Keratinocyte (primary cell): Measurements from ENCODE around the gene NPAS3. TPM values are rescaled to one million over a fixed set of nuclear protein-coding genes. Genes with fewer than 3 reads are reported as not detected.
A peak's percentile ranks its signal among the peaks of the same experiment; 100 is the strongest.

Experiments used
- DNase-seq: peaks from one replicate; pipeline ENCODE4 v3.0.0-alpha.2; 2011; ENCODE audit warnings: low read depth, missing footprints, low spot score
- FAIRE-seq: peaks from 2 replicates; lab custom pipeline; 2011; peaks lifted over from hg19 to GRCh38; lab: Jason Lieb, UNC
- H2AFZ ChIP-seq: 2 replicates; pipeline ENCODE4 v1.6.0; 2012; ENCODE audit warnings: low read length, control low read depth, inconsistent platforms; ENCODE audit not compliant: control insufficient read depth
- H3K27ac ChIP-seq: 2 replicates; pipeline ENCODE4 v1.5.1; 2011; ENCODE audit warnings: low read length; ENCODE audit not compliant: control insufficient read depth, insufficient read depth
- H3K27me3 ChIP-seq: 3 replicates; pipeline ENCODE4 v1.6.0; 2011; ENCODE audit warnings: low read length; ENCODE audit not compliant: control insufficient read depth, insufficient read depth; ENCODE audit errors: extremely low read depth
- H3K36me3 ChIP-seq, 2 experiments: 2 replicates in 1 of 2; 3 replicates in 1 of 2; pipeline ENCODE4 v1.5.1; 2011; ENCODE audit warnings: low read length in 2 of 2, mild to moderate bottlenecking in 1 of 2; ENCODE audit not compliant: control insufficient read depth in 2 of 2, insufficient read depth in 2 of 2; ENCODE audit errors: extremely low read depth in 1 of 2
- H3K4me1 ChIP-seq: 3 replicates; pipeline ENCODE4 v1.5.1; 2011; ENCODE audit warnings: low read length; ENCODE audit not compliant: control insufficient read depth, insufficient read depth; ENCODE audit errors: extremely low read depth
- H3K4me2 ChIP-seq: 3 replicates; pipeline ENCODE4 v1.6.0; 2011; ENCODE audit warnings: low read depth, low read length; ENCODE audit not compliant: control insufficient read depth, insufficient read depth; ENCODE audit errors: extremely low read depth
- H3K4me3 ChIP-seq, 3 experiments: fragments of 200-600 bp in 1 of 3; sonication (generic) in 1 of 3; 2 replicates in 2 of 3; 3 replicates in 1 of 3; pipeline ENCODE4 v1.5.1; 2011 to 2016; ENCODE audit warnings: low read length in 3 of 3, mild to moderate bottlenecking in 3 of 3, control low read depth in 2 of 3, inconsistent platforms in 1 of 3, low read depth in 1 of 3, mixed read lengths in 1 of 3, mixed run types in 1 of 3, moderate library complexity in 1 of 3; ENCODE audit not compliant: control insufficient read depth in 2 of 3, insufficient read depth in 2 of 3; ENCODE audit errors: extremely low read depth in 1 of 3
- H3K79me2 ChIP-seq: 2 replicates; pipeline ENCODE4 v1.6.0; 2012; ENCODE audit warnings: low read length; ENCODE audit not compliant: control insufficient read depth, insufficient read depth
- H3K9ac ChIP-seq: 3 replicates; pipeline ENCODE4 v1.6.0; 2011; ENCODE audit warnings: low read length; ENCODE audit not compliant: control insufficient read depth, insufficient read depth; ENCODE audit errors: extremely low read depth
- H3K9me1 ChIP-seq: 3 replicates; pipeline ENCODE4 v1.6.0; 2011; ENCODE audit warnings: low read length; ENCODE audit not compliant: control insufficient read depth, insufficient read depth; ENCODE audit errors: extremely low read depth
- H3K9me3 ChIP-seq: 2 replicates; pipeline ENCODE4 v1.5.1; 2012; ENCODE audit warnings: low read depth, low read length; ENCODE audit not compliant: control insufficient read depth
- H4K20me1 ChIP-seq: 3 replicates; pipeline ENCODE4 v1.6.0; 2011; ENCODE audit warnings: low read length; ENCODE audit not compliant: control insufficient read depth, insufficient read depth; ENCODE audit errors: extremely low read depth
- CTCF ChIP-seq, 3 experiments: IDR thresholded peaks in 1 of 3; conservative IDR thresholded peaks in 1 of 3; optimal IDR thresholded peaks in 1 of 3; 2 replicates in 2 of 3; 3 replicates in 1 of 3; pipeline versions ENCODE3 to v1.5.1; 2011; ENCODE audit warnings: low read length in 3 of 3, mild to moderate bottlenecking in 3 of 3, moderate library complexity in 2 of 3, control low read depth in 1 of 3, inconsistent platforms in 1 of 3; ENCODE audit not compliant: insufficient read depth in 2 of 3; ENCODE audit errors: extremely low read depth in 1 of 3
- EZH2 ChIP-seq: IDR thresholded peaks from one replicate; pipeline ENCODE4 v1.6.1; 2012; ENCODE audit warnings: inconsistent platforms, mild to moderate bottlenecking, low read length, moderate library complexity
- dilution Hi-C: fragments of 300-500 bp; cut with MboI; formaldehyde crosslinking; loops from one replicate; pipeline ENCODE4 v1.7.0; 2020; ENCODE audit warnings: low sequenced_read_pairs; ENCODE audit not compliant: extremely low pct_ligation_motif_present
- polyA plus RNA-seq, 5 experiments: library from polyadenylated mRNA; depleted of rRNA in 3 of 5; stranded (reverse) in 3 of 5; stranded (forward) in 1 of 5; unstranded in 1 of 5; fragments of >200 nt; gene quantifications; 1 replicate in 1 of 5; 2 replicates in 3 of 5; 3 replicates in 1 of 5; pipeline versions ENCODE4 v1.2.1 to v1.2.3, GENCODE V29; 2011 to 2012; ENCODE audit warnings: missing spikeins in 2 of 5, low read depth in 1 of 5, low replicate concordance in 1 of 5

Gene NPAS3
- polyA plus RNA-seq, 1 donor (not counting 4 experiments of a cell fraction or from before 2014, with no cell fraction given): 0.07 TPM

- peak; percentile 32 for FAIRE-seq
- dilution Hi-C loops: no loop called here
Observed at GRCh38 chr14:33737446-33737845, 798.8 kb downstream of the NPAS3 start.

GRCh38 chr14:33738029-33738428 lies 799.4 kb downstream of the NPAS3 start:
- H3K9ac ChIP-seq: no peak overlapping the region
- H3K9me1 ChIP-seq: no peaks in the 10 kb centered on the region
- H3K4me1 ChIP-seq: no peaks in the 10 kb centered on the region
- DNase-seq (no peak), FAIRE-seq (no peak)
- no peak overlapping the region for H3K4me3 ChIP-seq
- no peaks in the 10 kb centered on the region for H3K27me3 ChIP-seq
- peaks cover under 1% of the 10 kb centered on the region for H3K9me3 ChIP-seq
- TF ChIP-seq CTCF (optimal IDR thresholded peaks at IDR 0.05 in 1 of 3, IDR thresholded peaks at IDR 0.05 in 1 of 3, conservative IDR thresholded peaks at IDR 0.05 in 1 of 3; ENCODE audit: extremely low read depth in 1 of 3, insufficient read depth in 2 of 3, low read length in 3 of 3) (no peak), EZH2 (no peak)
- dilution Hi-C loops: no loop called here
- H3K79me2 ChIP-seq: no peaks in the 10 kb centered on the region
- no peaks in the 10 kb centered on the region for H3K36me3 ChIP-seq
- no peak overlapping the region for H3K27ac ChIP-seq
- H4K20me1 ChIP-seq: no peaks in the 10 kb centered on the region
- no peak overlapping the region for H2AFZ ChIP-seq
- no peak overlapping the region for H3K4me2 ChIP-seq

More at GRCh38 chr14:33737446-33737845, 798.8 kb downstream of the NPAS3 start:
- Histone ChIP-seq H3K79me2 (no peaks in the 10 kb centered on the region), H2AFZ (no peak overlapping the region), H3K4me1 (no peaks in the 10 kb centered on the region), H3K27ac (no peak overlapping the region), H3K9ac (no peak overlapping the region), H3K9me1 (no peaks in the 10 kb centered on the region), H3K27me3 (no peaks in the 10 kb centered on the region), H3K4me3 (no peak overlapping the region), H3K9me3 (no peaks in the 10 kb centered on the region), H3K36me3 (no peaks in the 10 kb centered on the region), H4K20me1 (no peaks in the 10 kb centered on the region), H3K4me2 (no peak overlapping the region)
- TF ChIP-seq EZH2: no peak
- no peak for TF ChIP-seq CTCF (optimal IDR thresholded peaks at IDR 0.05 in 1 of 3, IDR thresholded peaks at IDR 0.05 in 1 of 3, conservative IDR thresholded peaks at IDR 0.05 in 1 of 3; ENCODE audit: extremely low read depth in 1 of 3, insufficient read depth in 2 of 3, low read length in 3 of 3)
- no peak for DNase-seq
